HepG2 (cell line): ENCODE measurements around the gene LMCD1. TPM values are rescaled to one million over a fixed set of nuclear protein-coding genes. Genes with fewer than 3 reads are reported as not detected.

Source experiments
- HMG20B ChIP-seq: conservative IDR thresholded peaks from 2 replicates; pipeline ENCODE4 v1.6.1; 2016; ENCODE audit warnings: missing genetic modification reagents, missing compliant biosample characterization
- HNF1A ChIP-seq, 2 experiments: sonication (generic) in 1 of 2; formaldehyde crosslinking in 1 of 2; IDR thresholded peaks; 2 replicates each; pipeline versions ENCODE4 v1.4.0 to v1.6.1; 2016 to 2020; ENCODE audit warnings: borderline replicate concordance in 1 of 2, low read depth in 1 of 2, mild to moderate bottlenecking in 1 of 2, missing genetic modification reagents in 1 of 2
- HOXA3 ChIP-seq: sonication (generic); formaldehyde crosslinking; IDR thresholded peaks from 2 replicates; pipeline ENCODE4 v1.5.0; 2020; ENCODE audit warnings: missing genetic modification reagents
- MEF2D ChIP-seq: sonication (generic); formaldehyde crosslinking; IDR thresholded peaks from 2 replicates; pipeline ENCODE4 v1.5.1; 2020; ENCODE audit warnings: mild to moderate bottlenecking, missing genetic modification reagents
- MEIS1 ChIP-seq: sonication (generic); formaldehyde crosslinking; IDR thresholded peaks from 2 replicates; pipeline ENCODE4 v1.9.0; 2021; ENCODE audit warnings: mild to moderate bottlenecking, missing genetic modification reagents, moderate library complexity, borderline replicate concordance
- MTF1 ChIP-seq: sonication (generic); formaldehyde crosslinking; IDR thresholded peaks from 2 replicates; pipeline ENCODE4 v1.5.0; 2020; ENCODE audit warnings: missing genetic modification reagents
- MYC ChIP-seq: sonication (generic); formaldehyde crosslinking; IDR thresholded peaks from 2 replicates; pipeline ENCODE4 v1.9.0; 2021; ENCODE audit warnings: missing genetic modification reagents, borderline replicate concordance
- NFYB ChIP-seq: sonication (generic); formaldehyde crosslinking; IDR thresholded peaks from 2 replicates; pipeline ENCODE4 v1.4.0; 2020; ENCODE audit warnings: missing genetic modification reagents
- NPAS2 ChIP-seq: sonication (generic); formaldehyde crosslinking; IDR thresholded peaks from 2 replicates; pipeline ENCODE4 v1.8.0; 2022; ENCODE audit warnings: mild to moderate bottlenecking, missing genetic modification reagents, borderline replicate concordance
- PBX3 ChIP-seq: sonication (generic); formaldehyde crosslinking; IDR thresholded peaks from 2 replicates; pipeline ENCODE4 v1.8.1; 2023; ENCODE audit warnings: missing genetic modification reagents, inconsistent platforms, borderline replicate concordance
- RELA ChIP-seq: sonication (generic); formaldehyde crosslinking; IDR thresholded peaks from 2 replicates; pipeline ENCODE4 v1.4.0; 2020; ENCODE audit warnings: missing genetic modification reagents
- REXO4 ChIP-seq: sonication (generic); formaldehyde crosslinking; IDR thresholded peaks from 2 replicates; pipeline ENCODE4 v1.8.0; 2022; ENCODE audit warnings: missing genetic modification reagents, mild to moderate bottlenecking, borderline replicate concordance
- TAF1 ChIP-seq: sonication (generic); formaldehyde crosslinking; IDR thresholded peaks from 2 replicates; pipeline ENCODE4 v1.4.0; 2020; ENCODE audit warnings: missing genetic modification reagents
- XRCC5 ChIP-seq: fragments of 200-400 bp; formaldehyde crosslinking; optimal IDR thresholded peaks from 2 replicates; pipeline ENCODE3; 2017; ENCODE audit warnings: mild to moderate bottlenecking, low read length
- ZBTB25 ChIP-seq: IDR thresholded peaks from 2 replicates; pipeline ENCODE4 v1.6.1; 2018; ENCODE audit warnings: missing genetic modification reagents
- ZFP82 ChIP-seq: sonication (generic); formaldehyde crosslinking; IDR thresholded peaks from 2 replicates; pipeline ENCODE4 v1.5.1; 2020; ENCODE audit warnings: mild to moderate bottlenecking, missing genetic modification reagents, borderline replicate concordance
- ZNF282 ChIP-seq: fragments of 450-650 bp; IDR thresholded peaks from 2 replicates; pipeline ENCODE4 v1.6.1; 2018; ENCODE audit not compliant: partially characterized antibody
- ZNF296 ChIP-seq: sonication (generic); formaldehyde crosslinking; conservative IDR thresholded peaks from 2 replicates; pipeline ENCODE4 v1.5.0; 2020; ENCODE audit warnings: mild to moderate bottlenecking, missing genetic modification reagents
- ZNF329 ChIP-seq: sonication (generic); formaldehyde crosslinking; IDR thresholded peaks from 2 replicates; pipeline ENCODE4 v1.9.0; 2021; ENCODE audit warnings: low read depth, mild to moderate bottlenecking, missing genetic modification reagents
- ZNF572 ChIP-seq: sonication (generic); formaldehyde crosslinking; IDR thresholded peaks from 2 replicates; pipeline ENCODE4 v1.5.1; 2020; ENCODE audit warnings: mild to moderate bottlenecking, missing genetic modification reagents
- ZNF577 ChIP-seq: sonication (generic); formaldehyde crosslinking; IDR thresholded peaks from 2 replicates; pipeline ENCODE4 v1.4.0; 2020; ENCODE audit warnings: mild to moderate bottlenecking, low read depth, missing genetic modification reagents, borderline replicate concordance
- ZNF672 ChIP-seq: sonication (generic); formaldehyde crosslinking; IDR thresholded peaks from 2 replicates; pipeline ENCODE4 v1.8.1; 2022; ENCODE audit warnings: missing genetic modification reagents
- ZNF674 ChIP-seq: sonication (generic); formaldehyde crosslinking; IDR thresholded peaks from 2 replicates; pipeline ENCODE4 v1.5.0; 2020; ENCODE audit warnings: low read depth, mild to moderate bottlenecking, missing genetic modification reagents
- ZSCAN9 ChIP-seq: IDR thresholded peaks from 2 replicates; pipeline ENCODE4 v1.6.1; 2016; ENCODE audit warnings: borderline replicate concordance
- polyA plus RNA-seq, 8 experiments: library from polyadenylated mRNA; depleted of rRNA in 3 of 8; stranded (reverse) in 7 of 8; unstranded in 1 of 8; fragments of >200 nt; fragmentation: Illumina TruSeq in 4 of 8; extraction: Trizol in 4 of 8; gene quantifications; 2 replicates each; pipeline versions ENCODE4 v1.2.1 to v1.2.3, GENCODE V29; 2011 to 2016; ENCODE audit warnings: low read depth in 4 of 8, missing spikeins in 1 of 8, mixed read lengths in 1 of 8; ENCODE audit not compliant: insufficient read depth in 1 of 8
- total RNA-seq, 5 experiments: library from RNA; depleted of rRNA; stranded (reverse); fragments of >200 nt; fragmentation: Illumina TruSeq; extraction: Trizol; gene quantifications; 2 replicates each; pipeline ENCODE4 v1.2.3, GENCODE V29; 2016; ENCODE audit warnings: low read depth in 1 of 5

The LMCD1 gene
- total and polyA plus RNA-seq, 2 of the 13 experiments (the other 11 are each of a cell fraction or from before 2014, with no cell fraction given): 6.2 to 7.1 TPM

GRCh38 chr3:8486936-8487335, 14.7 kb upstream of the LMCD1 start (continued):
- TF ChIP-seq ZNF577 (CRISPR knock-in tag): no peak
- TF ChIP-seq ZNF572 (CRISPR knock-in tag): no peak
- no peak for TF ChIP-seq ZNF282
- TF ChIP-seq TAF1 (CRISPR knock-in tag): no peak
- TF ChIP-seq ZSCAN9: no peak
- no peak for TF ChIP-seq NFYB (CRISPR knock-in tag)
- TF ChIP-seq RELA (CRISPR knock-in tag): no peak
- no peak for TF ChIP-seq MYC
- no peak; the same call in 1 of the 2 replicates for TF ChIP-seq MEIS1
- no peak for TF ChIP-seq PBX3 (CRISPR knock-in tag)
- peak; percentile 81 for TF ChIP-seq HMG20B (CRISPR knock-in tag)
- TF ChIP-seq REXO4 (CRISPR knock-in tag): no peak
- TF ChIP-seq ZNF674 (CRISPR knock-in tag): no peak
- no peak for TF ChIP-seq ZFP82 (CRISPR knock-in tag)
- TF ChIP-seq MEF2D (CRISPR knock-in tag): no peak
- TF ChIP-seq ZBTB25 (CRISPR knock-in tag): peak; percentile 60; the same call in 1 of the 2 replicates
- no peak for TF ChIP-seq ZNF296 (CRISPR knock-in tag)
- peak; percentile 75 for TF ChIP-seq HOXA3 (CRISPR knock-in tag)
- no peak for TF ChIP-seq ZNF329
- TF ChIP-seq ZNF672 (CRISPR knock-in tag): no peak
- no peak for TF ChIP-seq XRCC5
- TF ChIP-seq NPAS2 (CRISPR knock-in tag): no peak
- TF ChIP-seq HNF1A (IDR thresholded peaks at IDR 0.05; ENCODE audit: low read depth): peak; percentile 35; the same call in 1 of the 2 replicates
- peak; percentile 75; the same call in 1 of the 2 replicates for TF ChIP-seq HNF1A (CRISPR knock-in tag; IDR thresholded peaks at IDR 0.05; ENCODE audit: borderline replicate concordance)
- TF ChIP-seq MTF1 (CRISPR knock-in tag): no peak
